Amniotic stem cell (primary cell): ENCODE data around the gene HLA-DMB.

ENCODE experiments used
- DNase-seq: peaks from one replicate; lab custom pipeline; 2025; lab: John Stamatoyannopoulos, UW

Gene HLA-DMB

GRCh38 chr6:32971581-32972352, 30.9 kb upstream of the HLA-DMB start:
- DNase-seq = peak; percentile 99

GRCh38 chr6:32971242-32971580, 30.4 kb upstream of the HLA-DMB start:
- no peak for DNase-seq

GRCh38 chr6:32970413-32971241, 29.8 kb upstream of the HLA-DMB start:
- DNase-seq = peak; percentile 84

- peak; percentile 94 for DNase-seq
Observed at GRCh38 chr6:32969685-32970412, 29.0 kb upstream of the HLA-DMB start.

GRCh38 chr6:32968867-32969684, 28.2 kb upstream of the HLA-DMB start:
- peak; percentile 58 for DNase-seq

- peak; percentile 92 for DNase-seq
Observed at GRCh38 chr6:32968093-32968866, 27.5 kb upstream of the HLA-DMB start, which contains the start of gene BRD2. TSS of gene BRD2 (plus strand) at chr6:32968594. CDS start at chr6:32972899, 4,305 bp downstream.

GRCh38 chr6:32967151-32968091, 26.6 kb upstream of the HLA-DMB start:
- DNase-seq = no peak

- no peak for DNase-seq
Observed at GRCh38 chr6:32964776-32965175, 23.9 kb upstream of the HLA-DMB start.

GRCh38 chr6:32963866-32964265, 23.0 kb upstream of the HLA-DMB start:
- no peak for DNase-seq

GRCh38 chr6:32962213-32962826, 21.5 kb upstream of the HLA-DMB start:
- DNase-seq = no peak

GRCh38 chr6:32960563-32960962, 19.7 kb upstream of the HLA-DMB start:
- DNase-seq = no peak

GRCh38 chr6:32956176-32956575, 15.3 kb upstream of the HLA-DMB start:
- no peak for DNase-seq

- no peak for DNase-seq
Observed at GRCh38 chr6:32954986-32955802, 14.4 kb upstream of the HLA-DMB start.

- no peak for DNase-seq
Observed at GRCh38 chr6:32954267-32954666, 13.4 kb upstream of the HLA-DMB start.

GRCh38 chr6:32953775-32954174, 12.9 kb upstream of the HLA-DMB start:
- no peak for DNase-seq

- peak; percentile 86 for DNase-seq
Observed at GRCh38 chr6:32952817-32953739, 12.2 kb upstream of the HLA-DMB start, which contains the start of gene HLA-DMA. TSS of gene HLA-DMA (minus strand) at chr6:32953097. CDS start at chr6:32953036, 61 bp downstream.

- DNase-seq = no peak
Observed at GRCh38 chr6:32950449-32950848, 9.6 kb upstream of the HLA-DMB start.
